ENCODE measurements around the gene OPCML. TPM values are rescaled to one million over a fixed set of nuclear protein-coding genes. Genes with fewer than 3 reads are reported as not detected.

OPCML gene
- total and polyA plus RNA-seq, 2 of the 13 experiments (the other 11 are each of a cell fraction or from before 2014, with no cell fraction given): not detected

- TF ChIP-seq HIC2 (CRISPR knock-in tag; IDR thresholded peaks at IDR 0.05; ENCODE audit: low read depth): no peak
Observed at GRCh38 chr11:132788816-132789325, 743.4 kb downstream of the OPCML start (continued).

GRCh38 chr11:132785878-132786277 is 746.4 kb downstream of the OPCML start:
- no peak for ATAC-seq
- DNase-seq (ENCODE audit: low spot score): no peak
- Histone ChIP-seq H3K9ac (ENCODE audit: insufficient read depth, low read depth, low read length) (no peak overlapping the region), H2AFZ (ENCODE audit: low read length) (no peak overlapping the region), H3K27me3 (ENCODE audit: control insufficient read depth in 1 of 2, insufficient read depth in 2 of 2, low read length in 2 of 2) (no peaks in the 10 kb centered on the region), H3K4me3 (replicated peaks in 1 of 3; ENCODE audit: insufficient read depth in 1 of 3, low read depth in 2 of 3, low read length in 3 of 3) (no peak overlapping the region), H3K4me1 (ENCODE audit: insufficient read depth, low read length) (no peaks in the 10 kb centered on the region), H3K79me2 (ENCODE audit: insufficient read depth, low read length) (no peaks in the 10 kb centered on the region), H3K36me3 (replicated peaks in 1 of 2; ENCODE audit: control insufficient read depth in 1 of 2, insufficient read depth in 2 of 2, low read length in 2 of 2) (no peaks in the 10 kb centered on the region), H3K4me2 (ENCODE audit: low read depth, low read length) (no peak overlapping the region), H3K9me3 (ENCODE audit: low read length) (no peaks in the 10 kb centered on the region), H3K27ac (ENCODE audit: extremely low read length, insufficient read depth, low read length) (no peak overlapping the region), H4K20me1 (ENCODE audit: insufficient read depth, low read length) (no peaks in the 10 kb centered on the region)
- WGBS (ENCODE audit: low lambda C conversion rate): 0% methylated on average over 4 of the region's 4 CpGs
- no peak for FAIRE-seq
- POLR2A ChIA-PET: no interaction called here
- no TSS peak for BruUV-seq (replicated peaks)
- in situ Hi-C loops (cut with HindIII; ENCODE audit: extremely low pct_ligation_motif_present, low pct_unique_long_range_greater_than_20kb) (no loop called here), intact Hi-C loops (cut with micrococcal nuclease; ENCODE audit: unreplicated experiment) (no loop called here)
- CTCF ChIA-PET (ENCODE audit: low intra/inter-chr PET ratio, low total read pairs): no interaction called here
- TF ChIP-seq ZNF414 (CRISPR knock-in tag; IDR thresholded peaks at IDR 0.05): no peak
- TF ChIP-seq ZNF367 (CRISPR knock-in tag; IDR thresholded peaks at IDR 0.05; ENCODE audit: borderline replicate concordance): no peak
- TF ChIP-seq MXD3 (CRISPR knock-in tag; IDR thresholded peaks at IDR 0.05): no peak
- TF ChIP-seq GATA4 (IDR thresholded peaks at IDR 0.05; ENCODE audit: borderline replicate concordance, low read depth): no peak
- TF ChIP-seq ZBTB43 (CRISPR knock-in tag; conservative IDR thresholded peaks at IDR 0.05): no peak
- no peak for TF ChIP-seq DR1 (CRISPR knock-in tag; IDR thresholded peaks at IDR 0.05)
- no peak for TF ChIP-seq BCLAF1 (IDR thresholded peaks at IDR 0.05)
- no peak for TF ChIP-seq FOXK1 (CRISPR knock-in tag; IDR thresholded peaks at IDR 0.05; ENCODE audit: borderline replicate concordance, low read depth)
- no peak for TF ChIP-seq GFI1 (CRISPR knock-in tag; IDR thresholded peaks at IDR 0.05; ENCODE audit: borderline replicate concordance)
- no peak for TF ChIP-seq SNAI1 (CRISPR knock-in tag; IDR thresholded peaks at IDR 0.05; ENCODE audit: borderline replicate concordance)
- no peak for TF ChIP-seq ZNF766 (CRISPR knock-in tag; IDR thresholded peaks at IDR 0.05; ENCODE audit: borderline replicate concordance)
- TF ChIP-seq ZNF33B (CRISPR knock-in tag; IDR thresholded peaks at IDR 0.05): no peak
- no peak for TF ChIP-seq MAFG (CRISPR knock-in tag; IDR thresholded peaks at IDR 0.05)
- no peak for TF ChIP-seq ATF7-NPFF (CRISPR knock-in tag; IDR thresholded peaks at IDR 0.05; ENCODE audit: low read depth)
- no peak for TF ChIP-seq TBL1XR1 (IDR thresholded peaks at IDR 0.05; ENCODE audit: borderline replicate concordance, low read length, partially characterized antibody)
- TF ChIP-seq ZEB1 (IDR thresholded peaks at IDR 0.05; ENCODE audit: insufficient replicate concordance, low read depth): no peak

Measured in HepG2 (cell line).